GM19468 (cell line): Measurements from ENCODE around the gene VIT.
"Not testable (repeated sequence)": the region's sequence is repeated elsewhere in the genome, so short reads cannot be mapped to it uniquely, and the experiment has no call there.

Source experiments
- ATAC-seq: cut with Tn5 transposase; IDR thresholded peaks from one replicate; pipeline ENCODE4 v1.9.1; 2021; ENCODE audit warnings: mild to moderate bottlenecking, moderate library complexity, moderate number of reproducible peaks; ENCODE audit not compliant: unreplicated experiment; ENCODE audit errors: extremely low read depth

Gene VIT

DNA sequence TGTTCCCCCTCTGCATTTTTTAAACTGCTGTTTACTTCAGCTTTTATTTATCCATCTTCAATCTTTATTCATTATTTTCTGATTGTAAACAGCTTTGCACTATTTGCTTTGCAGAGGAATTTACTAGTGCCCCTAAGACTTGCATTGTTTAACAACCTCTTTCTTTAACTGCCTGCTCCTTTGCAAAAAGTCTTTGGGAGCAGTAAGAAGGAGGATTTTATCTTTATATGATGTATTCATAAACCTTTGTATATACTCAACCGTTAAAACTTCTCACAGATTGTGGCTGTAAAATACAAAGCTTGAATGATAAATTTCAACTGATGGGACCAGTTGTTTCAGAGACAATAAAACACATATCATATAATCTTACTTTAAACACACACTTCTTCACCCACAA is 20.1 kb upstream of the VIT start:
- no peak for ATAC-seq

DNA sequence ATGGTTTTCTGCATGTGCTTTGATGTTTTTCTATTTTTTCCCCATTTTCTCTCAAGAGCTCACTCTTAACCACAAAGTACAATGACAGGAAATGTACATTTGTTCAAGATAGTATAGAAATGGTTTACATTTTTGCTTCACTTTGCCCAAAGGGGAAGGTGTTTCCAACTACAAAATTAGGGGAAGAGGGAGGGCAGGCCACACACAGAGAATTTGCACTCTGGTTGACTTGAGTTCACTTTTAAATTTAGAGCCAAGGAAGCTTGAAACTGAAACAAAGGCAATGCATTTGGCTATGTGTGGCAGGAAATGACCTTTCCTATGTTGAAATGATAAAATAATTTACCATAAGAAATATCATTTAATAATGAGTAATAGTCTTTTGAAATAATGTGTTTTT is 19.1 kb upstream of the VIT start:
- no peak for ATAC-seq

GRCh38 chr2:36677996-36678605 is 18.4 kb upstream of the VIT start:
- no peak for ATAC-seq

DNA sequence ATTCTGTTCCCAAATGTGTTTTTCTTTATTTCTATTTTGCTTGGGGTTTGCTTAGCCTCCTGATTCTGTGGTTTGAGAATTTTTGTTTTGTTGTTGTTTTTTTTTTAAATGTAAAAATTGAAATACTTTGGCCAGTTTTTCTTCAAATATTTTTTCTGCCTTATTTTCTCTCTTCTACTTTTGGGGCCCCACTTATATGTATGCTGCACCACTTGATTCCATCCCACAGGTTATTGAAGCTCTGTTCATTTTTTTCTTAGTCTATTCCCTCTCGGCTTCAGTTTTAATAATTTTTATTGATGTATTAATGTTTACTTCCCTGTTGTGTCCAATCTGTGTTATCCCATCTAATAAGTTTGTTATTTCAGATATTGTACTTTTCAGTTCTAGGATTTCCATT is 17.7 kb upstream of the VIT start:
- ATAC-seq: no peak

DNA sequence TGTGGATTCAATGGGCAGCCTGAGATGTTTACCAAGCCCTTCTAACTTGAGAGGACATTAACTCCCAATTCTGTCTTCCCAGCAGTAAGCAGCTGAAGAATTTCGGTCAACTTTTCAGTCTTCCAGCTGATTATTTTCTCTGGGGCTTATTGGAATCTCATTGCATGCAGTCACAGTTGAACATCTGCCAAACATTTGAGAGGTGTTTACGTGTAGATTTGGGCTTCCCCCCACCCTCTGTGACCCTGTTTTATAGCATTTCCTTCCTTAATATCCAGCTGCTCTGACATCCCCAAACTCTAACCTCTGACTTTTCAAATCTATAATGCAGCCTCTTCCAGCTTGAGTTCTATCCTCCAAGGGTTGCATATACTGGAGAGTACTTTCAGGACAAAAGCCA is 16.5 kb upstream of the VIT start:
- ATAC-seq: no peak

- ATAC-seq: no peak
Observed at GRCh38 chr2:36682562-36682961, 13.9 kb upstream of the VIT start.

- no peak for ATAC-seq
Observed at GRCh38 chr2:36683002-36683401, 13.5 kb upstream of the VIT start.

GRCh38 chr2:36688291-36688690 is 8.2 kb upstream of the VIT start:
- ATAC-seq: not testable (repeated sequence)

DNA sequence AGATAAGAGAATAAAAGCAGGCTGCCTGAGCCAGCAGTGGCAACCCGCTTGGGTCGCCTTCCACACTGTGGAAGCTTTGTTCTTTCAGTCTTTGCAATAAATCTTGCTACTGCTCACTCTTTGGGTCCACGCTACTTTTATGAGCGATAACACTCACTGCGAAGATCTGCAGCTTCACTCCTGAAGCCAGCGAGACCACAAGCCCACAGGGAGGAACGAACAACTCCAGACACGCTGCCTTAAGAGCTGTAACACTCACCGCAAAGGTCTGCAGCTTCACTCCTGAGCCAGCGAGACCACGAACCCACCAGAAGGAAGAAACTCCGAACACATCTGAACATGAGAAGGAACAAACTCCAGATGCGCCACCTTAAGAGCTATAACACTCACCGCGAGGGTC is 7.5 kb upstream of the VIT start:
- ATAC-seq: not testable (repeated sequence)

DNA sequence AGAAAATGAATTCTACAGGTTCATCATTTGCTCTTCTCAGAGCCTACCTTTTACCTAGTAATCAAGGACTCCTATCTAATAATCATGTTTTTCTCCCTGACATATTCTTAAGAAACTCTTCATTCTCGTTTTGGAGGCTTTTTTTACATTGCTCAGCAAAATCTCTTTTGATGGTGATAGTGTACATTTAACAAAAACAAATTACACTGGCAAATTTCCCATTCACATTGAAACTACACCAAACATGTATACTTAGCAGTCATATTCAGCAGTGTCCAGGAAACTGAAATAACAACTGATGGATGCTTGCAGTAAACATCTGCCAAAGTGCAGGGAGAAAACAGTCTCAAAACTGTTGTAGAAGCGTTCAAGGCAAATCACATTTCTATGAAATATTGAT is 4.4 kb upstream of the VIT start:
- ATAC-seq: no peak

DNA sequence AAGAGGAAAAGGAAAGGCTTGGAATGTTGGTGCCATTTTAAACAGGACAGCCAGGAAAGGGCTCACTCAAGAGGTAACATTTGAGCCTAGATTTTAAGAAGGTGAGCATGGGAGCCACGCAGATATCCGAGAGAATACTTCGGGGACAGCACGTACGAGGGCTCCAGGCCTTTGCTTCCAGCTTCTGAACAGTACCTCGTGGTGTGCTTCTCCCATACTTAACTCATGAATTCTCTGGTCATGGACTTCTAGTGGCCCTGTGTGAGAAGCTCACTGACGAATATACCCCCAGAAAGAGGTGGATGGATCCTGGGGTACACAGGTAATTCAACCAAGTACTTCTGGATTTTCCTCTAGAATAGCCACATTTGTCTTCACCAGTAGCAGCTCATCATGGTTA is 2.7 kb upstream of the VIT start:
- ATAC-seq: no peak

- ATAC-seq: no peak
Observed at GRCh38 chr2:36695746-36696415, 626 bp upstream of the VIT start.

- no peak for ATAC-seq
Observed at GRCh38 chr2:36697424-36698066, 1.0 kb downstream of the VIT start.

- no peak for ATAC-seq
Observed at GRCh38 chr2:36698993-36699392, 2.5 kb downstream of the VIT start.

DNA sequence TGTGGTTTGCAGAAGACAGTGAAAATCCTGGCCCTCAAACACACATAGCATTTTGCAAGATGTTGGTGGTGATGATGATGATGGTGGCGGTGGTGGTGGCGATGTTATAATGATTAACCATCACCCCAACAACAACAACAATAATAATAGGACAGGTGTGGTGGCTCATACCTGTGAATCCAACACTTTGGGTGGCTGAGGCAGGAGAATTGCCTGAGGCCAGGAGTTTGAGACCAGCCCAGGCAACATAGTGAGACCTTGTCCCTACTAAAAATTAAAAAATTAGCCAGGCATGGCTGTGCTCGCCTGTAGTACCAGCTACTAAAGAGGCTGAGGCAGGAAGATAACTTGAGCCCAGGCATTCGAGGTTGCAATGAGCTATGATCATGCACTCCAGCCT is 3.8 kb downstream of the VIT start:
- ATAC-seq: no peak

- no peak for ATAC-seq
Observed at GRCh38 chr2:36701391-36701795, 4.9 kb downstream of the VIT start.

GRCh38 chr2:36701918-36702317 is 5.4 kb downstream of the VIT start:
- ATAC-seq: no peak

- no peak for ATAC-seq
Observed at GRCh38 chr2:36702781-36703180, 6.3 kb downstream of the VIT start.

DNA sequence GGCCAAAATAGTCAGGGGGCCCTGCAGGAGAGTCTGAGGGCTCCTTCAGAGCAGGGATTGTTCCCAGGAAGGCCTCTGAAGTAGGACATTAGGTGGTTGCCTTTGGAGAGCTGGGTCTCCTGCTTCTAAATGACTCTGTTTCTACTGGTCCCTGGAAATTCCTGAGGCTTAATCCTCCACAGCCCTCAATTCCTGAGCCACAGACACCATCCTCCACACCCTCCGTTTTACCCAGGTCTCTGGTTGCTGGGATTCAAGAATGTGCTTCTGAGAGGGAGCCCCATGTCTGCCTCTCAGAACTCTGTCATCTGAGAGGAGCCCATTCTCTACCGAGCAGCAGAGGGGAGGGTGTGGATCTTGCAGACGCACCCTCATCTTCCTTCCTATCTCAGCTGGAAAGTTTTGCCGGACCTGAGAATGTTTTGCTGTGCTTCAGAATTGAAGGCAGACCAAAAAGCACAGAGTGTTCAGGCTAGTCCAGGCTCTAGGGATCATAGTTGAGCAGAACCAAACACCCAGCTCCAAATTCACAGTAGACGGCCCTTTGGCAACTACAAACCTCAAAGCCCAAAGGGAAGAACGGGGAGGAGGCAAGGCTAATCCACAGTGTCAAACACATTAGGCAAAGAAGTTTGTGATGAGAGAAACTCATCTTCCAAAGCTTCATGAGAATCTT is 8.1 kb downstream of the VIT start:
- ATAC-seq: no peak

DNA sequence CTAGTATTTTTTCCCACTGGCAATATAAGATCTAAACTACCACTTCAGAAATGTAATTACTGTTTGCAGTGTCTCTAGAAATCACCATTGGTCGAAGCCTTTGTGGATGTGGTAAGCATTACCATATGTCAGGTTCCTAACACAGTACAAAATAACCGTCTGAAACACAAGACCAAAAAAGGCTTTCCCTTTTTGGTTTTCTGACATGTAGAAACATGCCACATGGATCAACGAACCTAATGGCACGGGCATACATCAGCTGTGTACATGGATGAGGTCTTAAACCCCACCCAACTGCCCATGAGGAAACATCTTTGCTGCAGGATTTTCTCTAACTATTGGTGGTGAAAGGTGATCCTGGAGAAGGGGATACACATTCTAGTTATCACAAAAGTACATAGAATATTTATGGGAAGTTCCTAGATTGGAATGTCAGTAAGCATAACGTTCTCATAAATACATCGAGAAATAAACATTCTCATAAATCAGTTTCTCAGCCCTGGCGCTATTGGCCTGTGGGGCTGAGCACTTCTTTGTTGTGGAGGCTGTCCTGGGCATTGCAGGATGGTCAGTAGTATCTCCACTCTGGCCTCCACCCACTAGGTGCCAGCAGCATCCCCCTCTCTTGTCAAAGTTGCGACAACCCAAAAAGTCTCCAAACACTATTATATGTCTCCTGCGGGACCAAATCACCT is 9.0 kb downstream of the VIT start:
- ATAC-seq: no peak
